OCI-LY1 (cell line): ENCODE data around the gene GNB3.

Experiments
- H2AFZ ChIP-seq: fragments of 200-600 bp; sonication (generic), shearing (Covaris generic); 2 replicates; pipeline ENCODE4 v1.6.0; 2014; ENCODE audit warnings: antibody characterized with exemption, mild to moderate bottlenecking, low read length
- H3F3A ChIP-seq: fragments of 200-600 bp; sonication (generic), shearing (Covaris generic); 2 replicates; pipeline ENCODE4 v1.6.0; 2014; ENCODE audit warnings: mild to moderate bottlenecking, antibody characterized with exemption, low read length, moderate library complexity; ENCODE audit not compliant: insufficient read depth
- H3K27ac ChIP-seq: fragments of 200-600 bp; sonication (generic); 2 replicates; pipeline ENCODE4 v1.5.1; 2014; ENCODE audit warnings: low read length, mixed run types, mild to moderate bottlenecking, low read depth; ENCODE audit not compliant: poor library complexity, severe bottlenecking
- H3K27me3 ChIP-seq: fragments of 200-600 bp; sonication (generic); 2 replicates; pipeline ENCODE4 v1.6.0; 2014; ENCODE audit warnings: antibody characterized with exemption, mild to moderate bottlenecking, low read length, moderate library complexity; ENCODE audit not compliant: insufficient read depth
- H3K36me3 ChIP-seq: fragments of 200-600 bp; sonication (generic); 2 replicates; pipeline ENCODE4 v1.6.1; 2014; ENCODE audit warnings: mild to moderate bottlenecking, antibody characterized with exemption, low read length, moderate library complexity, mixed read lengths; ENCODE audit not compliant: insufficient read depth
- H3K4me1 ChIP-seq: fragments of 200-600 bp; sonication (generic); 2 replicates; pipeline ENCODE4 v1.5.1; 2014; ENCODE audit warnings: mild to moderate bottlenecking, low read length, moderate library complexity; ENCODE audit not compliant: insufficient read depth, severe bottlenecking
- H3K4me2 ChIP-seq: fragments of 200-600 bp; sonication (generic), shearing (Covaris generic); 2 replicates; pipeline ENCODE4 v1.6.1; 2014; ENCODE audit warnings: low read length
- H3K4me3 ChIP-seq: fragments of 200-600 bp; sonication (generic); 2 replicates; pipeline ENCODE4 v1.5.1; 2014; ENCODE audit warnings: low read length, low read depth, mild to moderate bottlenecking, mixed read lengths; ENCODE audit not compliant: poor library complexity, severe bottlenecking
- H3K79me2 ChIP-seq: fragments of 200-600 bp; shearing (Covaris generic); 2 replicates; pipeline ENCODE4 v1.6.1; 2016; ENCODE audit warnings: mixed run types, low read length, mixed read lengths; ENCODE audit not compliant: insufficient read depth
- H3K9ac ChIP-seq: fragments of 200-600 bp; sonication (generic), shearing (Covaris generic); 2 replicates; pipeline ENCODE4 v1.6.1; 2014; ENCODE audit warnings: mild to moderate bottlenecking, low read length, mixed read lengths
- H3K9me2 ChIP-seq: fragments of 200-600 bp; sonication (generic), shearing (Covaris generic); 2 replicates; pipeline ENCODE4 v1.6.1; 2014; ENCODE audit warnings: low read depth, mild to moderate bottlenecking, low read length, mixed read lengths
- H3K9me3 ChIP-seq: fragments of 200-600 bp; shearing (Covaris generic); 2 replicates; pipeline ENCODE4 v1.6.1; 2014; ENCODE audit warnings: low read length, mixed read lengths
- H4K20me1 ChIP-seq: fragments of 200-600 bp; sonication (generic), shearing (Covaris generic); 2 replicates; pipeline ENCODE4 v1.6.0; 2016; ENCODE audit warnings: mild to moderate bottlenecking, low read length; ENCODE audit not compliant: insufficient read depth
- EZH2 ChIP-seq: fragments of 200-600 bp; sonication (generic), shearing (Covaris generic); IDR thresholded peaks from 2 replicates; pipeline ENCODE4 v1.8.0; 2017; ENCODE audit warnings: borderline replicate concordance, mixed run types, mild to moderate bottlenecking, antibody characterized with exemption, low read length, moderate library complexity, mixed read lengths
- TF ChIP-seq, protein P1 (sequence below): fragments of 200-600 bp; sonication (generic), shearing (Covaris generic); IDR thresholded peaks from 2 replicates; pipeline ENCODE4 v1.5.1; 2017; ENCODE audit warnings: mild to moderate bottlenecking, antibody characterized with exemption, low read length, moderate library complexity, mixed read lengths

The GNB3 gene

GRCh38 chr12:6817662-6818157, 23.0 kb upstream of the GNB3 start:
- H2AFZ ChIP-seq, result no peak overlapping the region
- no peaks in the 10 kb centered on the region for H3K9me2 ChIP-seq
- no peak overlapping the region for H3K9ac ChIP-seq
- H3K36me3 ChIP-seq, result no peaks in the 10 kb centered on the region
- no peaks in the 10 kb centered on the region for H4K20me1 ChIP-seq
- H3K4me1 ChIP-seq, result peaks cover 3% of the 10 kb centered on the region
- H3F3A ChIP-seq, result no peaks in the 10 kb centered on the region
- H3K27me3 ChIP-seq, result peaks cover 4% of the 10 kb centered on the region; the same call in 1 of the 2 replicates
- H3K27ac ChIP-seq, result no peak overlapping the region
- H3K4me3 ChIP-seq, result no peak overlapping the region
- TF ChIP-seq, protein P1, sequence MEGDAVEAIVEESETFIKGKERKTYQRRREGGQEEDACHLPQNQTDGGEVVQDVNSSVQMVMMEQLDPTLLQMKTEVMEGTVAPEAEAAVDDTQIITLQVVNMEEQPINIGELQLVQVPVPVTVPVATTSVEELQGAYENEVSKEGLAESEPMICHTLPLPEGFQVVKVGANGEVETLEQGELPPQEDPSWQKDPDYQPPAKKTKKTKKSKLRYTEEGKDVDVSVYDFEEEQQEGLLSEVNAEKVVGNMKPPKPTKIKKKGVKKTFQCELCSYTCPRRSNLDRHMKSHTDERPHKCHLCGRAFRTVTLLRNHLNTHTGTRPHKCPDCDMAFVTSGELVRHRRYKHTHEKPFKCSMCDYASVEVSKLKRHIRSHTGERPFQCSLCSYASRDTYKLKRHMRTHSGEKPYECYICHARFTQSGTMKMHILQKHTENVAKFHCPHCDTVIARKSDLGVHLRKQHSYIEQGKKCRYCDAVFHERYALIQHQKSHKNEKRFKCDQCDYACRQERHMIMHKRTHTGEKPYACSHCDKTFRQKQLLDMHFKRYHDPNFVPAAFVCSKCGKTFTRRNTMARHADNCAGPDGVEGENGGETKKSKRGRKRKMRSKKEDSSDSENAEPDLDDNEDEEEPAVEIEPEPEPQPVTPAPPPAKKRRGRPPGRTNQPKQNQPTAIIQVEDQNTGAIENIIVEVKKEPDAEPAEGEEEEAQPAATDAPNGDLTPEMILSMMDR, result no peak
- TF ChIP-seq EZH2, result no peak
- no peaks in the 10 kb centered on the region for H3K79me2 ChIP-seq
- no peak overlapping the region for H3K4me2 ChIP-seq
- H3K9me3 ChIP-seq, result no peaks in the 10 kb centered on the region

DNA sequence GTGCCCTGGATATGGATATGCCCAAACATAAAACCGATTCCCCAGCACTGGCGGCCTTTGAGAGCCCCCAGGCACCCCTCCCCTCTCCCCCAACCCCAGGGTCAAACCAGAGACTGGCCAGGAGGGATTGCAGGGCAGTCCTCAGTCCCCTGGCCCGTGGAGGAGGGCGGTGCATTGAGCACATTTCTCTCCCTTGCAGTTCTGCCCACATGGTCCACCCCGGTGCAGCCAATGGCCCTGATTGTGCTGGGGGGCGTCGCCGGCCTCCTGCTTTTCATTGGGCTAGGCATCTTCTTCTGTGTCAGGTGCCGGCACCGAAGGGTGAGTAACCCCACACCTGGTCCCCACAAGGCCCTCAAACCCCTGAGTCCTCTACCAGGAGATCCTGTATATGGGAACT, 22.5 kb upstream of the GNB3 start:
- Histone ChIP-seq H2AFZ (no peak overlapping the region), H4K20me1 (no peaks in the 10 kb centered on the region), H3K27ac (no peak overlapping the region), H3K4me1 (no peaks in the 10 kb centered on the region), H3F3A (no peaks in the 10 kb centered on the region), H3K9ac (no peak overlapping the region), H3K9me3 (no peaks in the 10 kb centered on the region), H3K9me2 (no peaks in the 10 kb centered on the region), H3K27me3 (peaks cover 4% of the 10 kb centered on the region; the same call in 1 of the 2 replicates), H3K4me2 (no peak overlapping the region), H3K79me2 (no peaks in the 10 kb centered on the region), H3K36me3 (no peaks in the 10 kb centered on the region), H3K4me3 (no peak overlapping the region)
- no peak for TF ChIP-seq EZH2
- TF ChIP-seq, protein P1, result no peak

GRCh38 chr12:6818645-6819044, 22.1 kb upstream of the GNB3 start:
- no peaks in the 10 kb centered on the region for H3F3A ChIP-seq
- TF ChIP-seq, protein P1, result no peak
- no peak for TF ChIP-seq EZH2
- H3K4me1 ChIP-seq, result no peaks in the 10 kb centered on the region
- H3K4me3 ChIP-seq, result no peak overlapping the region
- H3K79me2 ChIP-seq, result no peaks in the 10 kb centered on the region
- H2AFZ ChIP-seq, result no peak overlapping the region
- no peak overlapping the region for H3K9ac ChIP-seq
- H3K4me2 ChIP-seq, result no peak overlapping the region
- no peaks in the 10 kb centered on the region for H4K20me1 ChIP-seq
- H3K36me3 ChIP-seq, result no peaks in the 10 kb centered on the region
- no peaks in the 10 kb centered on the region for H3K9me3 ChIP-seq
- peaks cover 4% of the 10 kb centered on the region; the same call in 1 of the 2 replicates for H3K27me3 ChIP-seq
- no peaks in the 10 kb centered on the region for H3K9me2 ChIP-seq
- H3K27ac ChIP-seq, result no peak overlapping the region
